Osteoblast (primary cell): ENCODE measurements around the gene AFG3L2. TPM values are rescaled to one million over a fixed set of nuclear protein-coding genes. Genes with fewer than 3 reads are reported as not detected.
A peak's percentile ranks its signal among the peaks of the same experiment; 100 is the strongest.

Source experiments
- DNase-seq: peaks from one replicate; pipeline ENCODE4 v3.0.0; 2011; ENCODE audit warnings: low spot score, mixed read lengths; ENCODE audit not compliant: insufficient read length; ENCODE audit errors: missing footprints
- H2AFZ ChIP-seq: 2 replicates; pipeline ENCODE4 v1.6.0; 2011; ENCODE audit warnings: mild to moderate bottlenecking, low read length
- H3K27ac ChIP-seq: 2 replicates; pipeline ENCODE4 v1.5.1; 2011; ENCODE audit warnings: mild to moderate bottlenecking, low read depth, low read length, moderate library complexity
- H3K27me3 ChIP-seq: 2 replicates; pipeline ENCODE4 v1.6.0; 2012; ENCODE audit warnings: mild to moderate bottlenecking, control low read depth, inconsistent platforms, low read length, moderate library complexity; ENCODE audit not compliant: insufficient read depth
- H3K36me3 ChIP-seq: 2 replicates; pipeline ENCODE4 v1.5.1; 2011; ENCODE audit warnings: mild to moderate bottlenecking, low read length, control low read depth, moderate library complexity; ENCODE audit not compliant: insufficient read depth
- H3K4me1 ChIP-seq: 2 replicates; pipeline ENCODE4 v1.5.1; 2011; ENCODE audit warnings: mild to moderate bottlenecking, low read length, control low read depth, moderate library complexity; ENCODE audit not compliant: insufficient read depth
- H3K4me2 ChIP-seq: 2 replicates; pipeline ENCODE4 v1.6.0; 2011; ENCODE audit warnings: mild to moderate bottlenecking, low read length; ENCODE audit not compliant: insufficient read depth
- H3K4me3 ChIP-seq: fragments of 200-600 bp; sonication (generic); 3 replicates; pipeline ENCODE4 v1.5.1; 2012; ENCODE audit warnings: mild to moderate bottlenecking, low read length, inconsistent platforms; ENCODE audit not compliant: insufficient read depth
- H3K79me2 ChIP-seq: 2 replicates; pipeline ENCODE4 v1.6.0; 2012; ENCODE audit warnings: mild to moderate bottlenecking, low read length, control low read depth, inconsistent platforms; ENCODE audit not compliant: insufficient read depth
- H3K9me3 ChIP-seq: 2 replicates; pipeline ENCODE4 v1.5.1; 2011; ENCODE audit warnings: low read depth, low read length, control low read depth
- H4K20me1 ChIP-seq: 2 replicates; pipeline ENCODE4 v1.6.0; 2012; ENCODE audit warnings: mild to moderate bottlenecking, low read length, control low read depth; ENCODE audit not compliant: insufficient read depth
- CTCF ChIP-seq: IDR thresholded peaks from 2 replicates; pipeline ENCODE4 v1.5.1; 2011; ENCODE audit warnings: mild to moderate bottlenecking, low read depth, low read length, moderate library complexity; ENCODE audit errors: extremely low read depth
- total RNA-seq: library from RNA; depleted of rRNA; stranded (reverse); fragments of >200 nt; gene quantifications from 2 replicates; pipeline ENCODE4 v1.2.3, GENCODE V29; 2012

The AFG3L2 gene
- total RNA-seq, 1 donor, result 65.5 TPM

GRCh38 chr18:12329125-12329698, 47.8 kb downstream of the AFG3L2 start:
- no peaks in the 10 kb centered on the region for H3K9me3 ChIP-seq
- H3K79me2 ChIP-seq, result peaks cover 27% of the 10 kb centered on the region
- H2AFZ ChIP-seq, result no peak overlapping the region
- H3K4me2 ChIP-seq, result no peak overlapping the region
- no peak overlapping the region for H3K4me3 ChIP-seq
- no peak for TF ChIP-seq CTCF
- DNase-seq, result no peak
- H3K27ac ChIP-seq, result no peak overlapping the region
- H3K36me3 ChIP-seq, result peaks cover 67% of the 10 kb centered on the region
- no peaks in the 10 kb centered on the region for H3K27me3 ChIP-seq
- peaks cover 3% of the 10 kb centered on the region for H3K4me1 ChIP-seq
- H4K20me1 ChIP-seq, result peaks cover 47% of the 10 kb centered on the region

- H3K4me1 ChIP-seq, result peaks cover 3% of the 10 kb centered on the region
- TF ChIP-seq CTCF, result peak; percentile 1
- no peak overlapping the region for H2AFZ ChIP-seq
- H3K79me2 ChIP-seq, result peaks cover 30% of the 10 kb centered on the region
- H3K9me3 ChIP-seq, result no peaks in the 10 kb centered on the region
- DNase-seq, result no peak
- H3K4me2 ChIP-seq, result no peak overlapping the region
- H4K20me1 ChIP-seq, result peaks cover 45% of the 10 kb centered on the region
- peaks cover 63% of the 10 kb centered on the region for H3K36me3 ChIP-seq
- H3K27ac ChIP-seq, result no peak overlapping the region
- H3K4me3 ChIP-seq, result no peak overlapping the region
- H3K27me3 ChIP-seq, result no peaks in the 10 kb centered on the region
Observed at GRCh38 chr18:12328179-12328823, 48.7 kb downstream of the AFG3L2 start.

GRCh38 chr18:12327510-12328178, 49.4 kb downstream of the AFG3L2 start:
- no peak overlapping the region for H3K4me3 ChIP-seq
- DNase-seq, result peak; percentile 95
- H4K20me1 ChIP-seq, result peaks cover 46% of the 10 kb centered on the region
- no peaks in the 10 kb centered on the region for H3K27me3 ChIP-seq
- TF ChIP-seq CTCF, result peak; percentile 97
- no peaks in the 10 kb centered on the region for H3K9me3 ChIP-seq
- peaks cover 3% of the 10 kb centered on the region for H3K4me1 ChIP-seq
- H3K36me3 ChIP-seq, result peaks cover 70% of the 10 kb centered on the region
- peaks cover 36% of the 10 kb centered on the region for H3K79me2 ChIP-seq
- H3K27ac ChIP-seq, result peak overlapping the region; percentile 51
- H3K4me2 ChIP-seq, result no peak overlapping the region
- H2AFZ ChIP-seq, result no peak overlapping the region
